ENCODE results near the gene NUP205. TPM values are rescaled to one million over a fixed set of nuclear protein-coding genes. Genes with fewer than 3 reads are reported as not detected.

The NUP205 gene
- total RNA-seq, 1 donor from 2014 or later, result 148 TPM

DNA sequence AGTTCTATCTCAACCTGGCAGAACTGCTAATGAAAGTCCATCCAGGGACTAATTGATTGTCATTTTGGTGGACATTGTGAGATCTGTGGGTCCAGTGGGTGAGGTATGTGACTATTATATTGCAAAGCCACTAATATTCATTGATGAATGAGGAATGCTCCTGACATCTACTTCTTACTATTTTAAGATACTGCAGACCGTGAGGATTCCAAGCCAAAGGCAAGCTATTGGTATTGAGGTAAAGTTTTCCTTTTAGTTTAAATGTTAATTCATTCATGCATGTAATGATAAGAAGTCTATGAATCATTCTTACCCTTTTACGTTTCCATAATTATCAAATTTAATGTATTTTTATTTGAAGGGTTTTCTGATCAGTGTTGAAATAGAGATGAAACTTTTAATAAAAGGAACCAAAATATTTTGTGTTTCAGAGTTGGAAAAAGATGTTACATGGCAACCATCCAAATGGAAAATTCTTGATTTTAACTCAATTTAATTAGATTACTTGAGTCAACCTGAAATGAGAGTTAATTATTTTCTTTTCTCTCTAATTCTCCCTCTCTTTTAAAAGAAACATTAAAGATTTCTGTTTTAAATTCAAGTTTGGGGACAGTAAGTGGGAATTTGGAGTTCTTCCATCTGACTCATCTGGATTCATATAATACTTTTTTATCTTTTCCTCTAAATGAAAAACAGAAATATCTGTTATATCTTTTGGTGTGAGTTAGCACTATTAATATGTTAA, 39.6 kb downstream of the NUP205 start:
- TF ChIP-seq, protein P1, sequence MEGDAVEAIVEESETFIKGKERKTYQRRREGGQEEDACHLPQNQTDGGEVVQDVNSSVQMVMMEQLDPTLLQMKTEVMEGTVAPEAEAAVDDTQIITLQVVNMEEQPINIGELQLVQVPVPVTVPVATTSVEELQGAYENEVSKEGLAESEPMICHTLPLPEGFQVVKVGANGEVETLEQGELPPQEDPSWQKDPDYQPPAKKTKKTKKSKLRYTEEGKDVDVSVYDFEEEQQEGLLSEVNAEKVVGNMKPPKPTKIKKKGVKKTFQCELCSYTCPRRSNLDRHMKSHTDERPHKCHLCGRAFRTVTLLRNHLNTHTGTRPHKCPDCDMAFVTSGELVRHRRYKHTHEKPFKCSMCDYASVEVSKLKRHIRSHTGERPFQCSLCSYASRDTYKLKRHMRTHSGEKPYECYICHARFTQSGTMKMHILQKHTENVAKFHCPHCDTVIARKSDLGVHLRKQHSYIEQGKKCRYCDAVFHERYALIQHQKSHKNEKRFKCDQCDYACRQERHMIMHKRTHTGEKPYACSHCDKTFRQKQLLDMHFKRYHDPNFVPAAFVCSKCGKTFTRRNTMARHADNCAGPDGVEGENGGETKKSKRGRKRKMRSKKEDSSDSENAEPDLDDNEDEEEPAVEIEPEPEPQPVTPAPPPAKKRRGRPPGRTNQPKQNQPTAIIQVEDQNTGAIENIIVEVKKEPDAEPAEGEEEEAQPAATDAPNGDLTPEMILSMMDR (conservative IDR thresholded peaks at IDR 0.05), result no peak
- DNase-seq (ENCODE audit: low read depth, low spot score), result no peak
- H3K4me1 Mint-ChIP-seq, result no peaks in the 10 kb centered on the region
- H3K9me3 Mint-ChIP-seq, result no peaks in the 10 kb centered on the region
- no peak overlapping the region for H3K4me3 Mint-ChIP-seq
- H3K36me3 Mint-ChIP-seq (ENCODE audit: low read depth), result peaks cover 5% of the 10 kb centered on the region
- H3K27me3 Mint-ChIP-seq (ENCODE audit: low read depth), result no peaks in the 10 kb centered on the region
- H3K27ac Mint-ChIP-seq (ENCODE audit: unreplicated experiment), result no peak overlapping the region

DNA sequence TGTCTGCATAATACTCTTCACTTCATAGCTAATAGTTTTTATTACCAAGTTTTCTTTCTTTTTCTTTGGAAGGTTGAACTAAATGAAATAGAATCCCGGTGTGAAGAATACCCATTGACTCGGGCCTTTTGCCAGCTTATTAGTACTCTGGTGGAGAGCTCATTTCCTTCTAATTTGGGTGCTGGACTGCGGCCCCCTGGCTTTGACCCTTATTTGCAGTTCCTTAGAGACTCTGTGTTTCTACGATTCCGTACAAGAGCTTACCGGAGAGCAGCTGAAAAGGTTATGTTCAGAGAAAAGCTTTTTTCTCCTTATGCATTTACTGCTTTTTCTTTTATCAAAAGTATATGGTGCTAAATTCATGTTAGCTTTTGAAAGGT, 40.2 kb downstream of the NUP205 start:
- Mint-ChIP-seq H3K9me3 (no peaks in the 10 kb centered on the region), H3K4me3 (no peak overlapping the region), H3K27ac (ENCODE audit: unreplicated experiment) (no peak overlapping the region), H3K4me1 (no peaks in the 10 kb centered on the region), H3K36me3 (ENCODE audit: low read depth) (peaks cover 6% of the 10 kb centered on the region), H3K27me3 (ENCODE audit: low read depth) (no peaks in the 10 kb centered on the region)
- TF ChIP-seq, protein P1 (conservative IDR thresholded peaks at IDR 0.05), result no peak
- no peak for DNase-seq (ENCODE audit: low read depth, low spot score)

DNA sequence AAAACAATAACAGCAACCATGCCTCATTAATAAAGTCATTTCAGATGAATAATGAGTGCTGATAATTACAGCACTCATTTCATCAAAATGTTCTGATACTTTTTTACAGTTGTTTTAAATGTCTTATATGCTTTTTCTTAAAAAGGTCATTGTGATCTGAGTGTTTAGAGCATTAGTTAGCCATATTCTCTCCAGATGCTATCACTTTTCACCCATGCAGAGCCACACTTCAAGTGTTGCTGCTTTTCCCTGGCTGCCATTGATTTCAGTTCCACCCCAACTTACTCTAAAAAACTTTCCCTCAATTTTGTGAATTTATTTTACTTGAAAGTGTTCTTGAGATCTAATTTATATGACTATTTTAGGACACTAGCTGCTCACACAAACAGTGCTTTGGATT, 41.8 kb downstream of the NUP205 start:
- no peaks in the 10 kb centered on the region for H3K27me3 Mint-ChIP-seq (ENCODE audit: low read depth)
- no peak overlapping the region for H3K27ac Mint-ChIP-seq (ENCODE audit: unreplicated experiment)
- H3K4me3 Mint-ChIP-seq, result no peak overlapping the region
- H3K36me3 Mint-ChIP-seq (ENCODE audit: low read depth), result peaks cover 8% of the 10 kb centered on the region
- TF ChIP-seq, protein P1 (conservative IDR thresholded peaks at IDR 0.05), result no peak
- no peak for DNase-seq (ENCODE audit: low read depth, low spot score)
- no peaks in the 10 kb centered on the region for H3K4me1 Mint-ChIP-seq
- H3K9me3 Mint-ChIP-seq, result no peaks in the 10 kb centered on the region

DNA sequence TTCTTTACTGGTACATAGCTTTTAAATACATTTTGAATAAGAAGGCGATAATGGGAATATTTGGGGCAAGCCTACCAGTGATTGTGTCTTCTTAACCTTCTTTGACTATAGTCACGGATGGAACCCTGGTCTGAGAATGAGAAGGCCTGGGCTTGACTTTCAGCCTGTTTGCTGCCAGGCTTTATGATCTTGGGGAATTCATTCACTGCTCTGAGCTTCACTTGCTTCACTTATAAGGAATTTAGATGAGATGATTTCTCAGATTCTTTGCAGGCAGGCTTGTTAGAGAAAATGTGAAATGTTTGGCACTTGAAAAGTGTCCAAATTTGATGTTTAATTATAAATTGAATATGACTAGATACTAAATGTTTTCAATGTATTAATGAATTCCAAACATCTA, 42.5 kb downstream of the NUP205 start:
- no peak overlapping the region for H3K27ac Mint-ChIP-seq (ENCODE audit: unreplicated experiment)
- H3K9me3 Mint-ChIP-seq, result no peaks in the 10 kb centered on the region

DNA sequence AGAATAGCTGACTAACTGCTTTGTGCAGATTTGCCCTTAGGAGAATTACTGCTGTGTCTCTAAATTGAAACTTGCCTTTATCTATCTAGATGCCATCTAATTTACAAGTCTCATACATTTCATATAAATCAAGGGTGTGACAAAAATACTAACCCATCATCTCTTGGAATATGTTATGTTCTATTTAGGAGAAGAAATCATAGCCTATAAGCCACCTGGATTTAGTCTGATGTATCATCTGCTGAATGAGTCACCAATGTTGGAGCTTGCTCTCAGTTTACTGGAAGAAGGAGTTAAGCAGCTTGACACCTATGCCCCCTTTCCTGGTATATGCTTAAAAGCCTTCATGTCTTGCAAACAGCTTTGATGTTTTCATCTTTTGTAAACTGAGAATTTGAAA, 43.5 kb downstream of the NUP205 start:
- no peak for DNase-seq (ENCODE audit: low read depth, low spot score)
- H3K27ac Mint-ChIP-seq (ENCODE audit: unreplicated experiment), result no peak overlapping the region
- H3K27me3 Mint-ChIP-seq (ENCODE audit: low read depth), result no peaks in the 10 kb centered on the region
- no peaks in the 10 kb centered on the region for H3K4me1 Mint-ChIP-seq
- peaks cover 8% of the 10 kb centered on the region for H3K36me3 Mint-ChIP-seq (ENCODE audit: low read depth)
- TF ChIP-seq, protein P1 (conservative IDR thresholded peaks at IDR 0.05), result no peak
- H3K9me3 Mint-ChIP-seq, result no peaks in the 10 kb centered on the region
- H3K4me3 Mint-ChIP-seq, result no peak overlapping the region

More for the DNA sequence above, 42.5 kb downstream of the NUP205 start:
- DNase-seq (ENCODE audit: low read depth, low spot score), result no peak
- no peaks in the 10 kb centered on the region for H3K4me1 Mint-ChIP-seq
- H3K4me3 Mint-ChIP-seq, result no peak overlapping the region
- H3K27me3 Mint-ChIP-seq (ENCODE audit: low read depth), result no peaks in the 10 kb centered on the region
- TF ChIP-seq, protein P1 (conservative IDR thresholded peaks at IDR 0.05), result no peak
- peaks cover 8% of the 10 kb centered on the region for H3K36me3 Mint-ChIP-seq (ENCODE audit: low read depth)
